GM12878 (cell line): ENCODE results near the gene ABCF1.

Source experiments
- ASH2L ChIP-seq: fragments of 300-600, 200-600 bp; sonication (generic); IDR thresholded peaks from 2 replicates; pipeline ENCODE4 v1.6.1; 2017; ENCODE audit warnings: low read depth, mild to moderate bottlenecking, borderline replicate concordance
- ATF3 ChIP-seq: IDR thresholded peaks from 2 replicates; pipeline ENCODE4 v1.6.1; 2011; ENCODE audit warnings: low read depth, mild to moderate bottlenecking, low read length, moderate library complexity, borderline replicate concordance; ENCODE audit errors: extremely low read depth
- CBX5 ChIP-seq: sonication (generic); IDR thresholded peaks from 2 replicates; pipeline ENCODE4 v1.6.1; 2016; ENCODE audit warnings: low read depth, moderate library complexity, mild to moderate bottlenecking, inconsistent platforms
- CREM ChIP-seq: IDR thresholded peaks from 2 replicates; pipeline ENCODE4 v1.6.1; 2014; ENCODE audit warnings: antibody characterized with exemption, low read depth
- CTCF ChIP-seq, 3 experiments: IDR thresholded peaks in 2 of 3; conservative IDR thresholded peaks in 1 of 3; 2 replicates each; pipeline ENCODE4 v1.5.1; 2011; ENCODE audit warnings: low read depth in 3 of 3, low read length in 3 of 3, mild to moderate bottlenecking in 3 of 3, control low read depth in 2 of 3, moderate library complexity in 2 of 3, inconsistent platforms in 1 of 3, mixed read lengths in 1 of 3; ENCODE audit not compliant: control insufficient read depth in 2 of 3, insufficient read depth in 1 of 3; ENCODE audit errors: extremely low read depth in 1 of 3
- ETV6 ChIP-seq, 2 experiments: fragments of 450-650 bp in 1 of 2; IDR thresholded peaks in 1 of 2; conservative IDR thresholded peaks in 1 of 2; 2 replicates each; pipeline ENCODE4 v1.6.1; 2014; ENCODE audit warnings: antibody characterized with exemption in 1 of 2, borderline replicate concordance in 1 of 2, low read depth in 1 of 2, mild to moderate bottlenecking in 1 of 2, moderate library complexity in 1 of 2
- NR2C2 ChIP-seq: IDR thresholded peaks from 2 replicates; pipeline ENCODE4 v1.6.1; 2011; ENCODE audit warnings: borderline replicate concordance, low read depth; ENCODE audit not compliant: control insufficient read depth, insufficient read length
- RB1 ChIP-seq: fragments of 450-650 bp; formaldehyde crosslinking; IDR thresholded peaks from 2 replicates; pipeline ENCODE4 v1.6.1; 2017; ENCODE audit warnings: mild to moderate bottlenecking, borderline replicate concordance
- TF ChIP-seq, protein P1 (sequence below): fragments of 150-350 bp; IDR thresholded peaks from 2 replicates; pipeline ENCODE4 v1.6.1; 2016; ENCODE audit warnings: low read depth, low read length

DNA sequence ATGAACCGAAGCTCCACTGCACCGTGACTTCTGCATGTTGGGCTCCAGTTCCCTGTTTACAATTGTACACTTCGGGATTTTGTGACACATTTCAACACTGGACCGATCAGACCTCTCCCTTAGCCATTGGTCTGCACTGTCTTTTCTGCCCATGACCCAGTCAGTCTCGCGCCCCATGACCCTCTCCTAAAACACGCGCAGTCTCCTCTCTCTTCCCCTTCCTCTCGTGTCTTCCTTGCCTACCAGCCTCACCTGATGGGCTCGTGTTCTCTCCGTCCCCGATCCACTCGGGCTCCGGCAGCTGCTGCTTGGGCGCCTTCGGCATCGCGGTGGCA, 535 bp upstream of the ABCF1 start:
- no peak for TF ChIP-seq RB1
- no peak for TF ChIP-seq CTCF (IDR thresholded peaks at IDR 0.05 in 2 of 3, conservative IDR thresholded peaks at IDR 0.05 in 1 of 3; ENCODE audit: control insufficient read depth in 2 of 3, extremely low read depth in 1 of 3, insufficient read depth in 1 of 3, low read depth in 3 of 3, low read length in 3 of 3)
- no peak for TF ChIP-seq NR2C2
- TF ChIP-seq ASH2L, result no peak
- no peak for TF ChIP-seq CREM
- no peak for TF ChIP-seq ETV6 (conservative IDR thresholded peaks at IDR 0.05 in 1 of 2, IDR thresholded peaks at IDR 0.05 in 1 of 2; ENCODE audit: borderline replicate concordance in 1 of 2, low read depth in 1 of 2)
- TF ChIP-seq, protein P1, sequence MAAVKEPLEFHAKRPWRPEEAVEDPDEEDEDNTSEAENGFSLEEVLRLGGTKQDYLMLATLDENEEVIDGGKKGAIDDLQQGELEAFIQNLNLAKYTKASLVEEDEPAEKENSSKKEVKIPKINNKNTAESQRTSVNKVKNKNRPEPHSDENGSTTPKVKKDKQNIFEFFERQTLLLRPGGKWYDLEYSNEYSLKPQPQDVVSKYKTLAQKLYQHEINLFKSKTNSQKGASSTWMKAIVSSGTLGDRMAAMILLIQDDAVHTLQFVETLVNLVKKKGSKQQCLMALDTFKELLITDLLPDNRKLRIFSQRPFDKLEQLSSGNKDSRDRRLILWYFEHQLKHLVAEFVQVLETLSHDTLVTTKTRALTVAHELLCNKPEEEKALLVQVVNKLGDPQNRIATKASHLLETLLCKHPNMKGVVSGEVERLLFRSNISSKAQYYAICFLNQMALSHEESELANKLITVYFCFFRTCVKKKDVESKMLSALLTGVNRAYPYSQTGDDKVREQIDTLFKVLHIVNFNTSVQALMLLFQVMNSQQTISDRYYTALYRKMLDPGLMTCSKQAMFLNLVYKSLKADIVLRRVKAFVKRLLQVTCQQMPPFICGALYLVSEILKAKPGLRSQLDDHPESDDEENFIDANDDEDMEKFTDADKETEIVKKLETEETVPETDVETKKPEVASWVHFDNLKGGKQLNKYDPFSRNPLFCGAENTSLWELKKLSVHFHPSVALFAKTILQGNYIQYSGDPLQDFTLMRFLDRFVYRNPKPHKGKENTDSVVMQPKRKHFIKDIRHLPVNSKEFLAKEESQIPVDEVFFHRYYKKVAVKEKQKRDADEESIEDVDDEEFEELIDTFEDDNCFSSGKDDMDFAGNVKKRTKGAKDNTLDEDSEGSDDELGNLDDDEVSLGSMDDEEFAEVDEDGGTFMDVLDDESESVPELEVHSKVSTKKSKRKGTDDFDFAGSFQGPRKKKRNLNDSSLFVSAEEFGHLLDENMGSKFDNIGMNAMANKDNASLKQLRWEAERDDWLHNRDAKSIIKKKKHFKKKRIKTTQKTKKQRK, result no peak
- TF ChIP-seq ATF3, result no peak
- TF ChIP-seq CBX5, result no peak
